ENCODE data around the gene TBRG4.
"Not testable (repeated sequence)": the region's sequence is repeated elsewhere in the genome, so short reads cannot be mapped to it uniquely, and the experiment has no call there.

TBRG4 gene

DNA sequence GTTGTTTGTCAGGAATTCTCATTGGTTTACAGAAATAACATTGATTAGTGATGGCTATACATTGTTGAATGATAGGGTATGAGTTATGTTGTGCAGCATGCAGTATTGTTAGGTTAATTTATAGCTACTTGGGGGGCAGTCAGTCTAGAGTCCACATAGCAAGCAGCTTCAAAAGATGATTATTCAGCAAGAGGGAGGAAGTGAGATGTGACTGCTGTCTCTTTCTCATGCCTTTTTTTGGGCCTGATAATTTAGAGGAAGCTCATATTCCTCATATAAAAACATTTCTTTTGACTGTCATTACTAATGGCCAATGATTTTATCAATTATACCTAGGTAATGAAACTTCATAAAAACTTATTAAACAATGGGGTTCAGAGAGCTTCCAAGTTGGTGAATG, 3.4 kb upstream of the TBRG4 start:
- no peak for DNase-seq

- DNase-seq = not testable (repeated sequence)
Observed at GRCh38 chr7:45114257-45114656, 2.8 kb upstream of the TBRG4 start.

- DNase-seq = no peak
Observed at GRCh38 chr7:45112648-45113047, 1.2 kb upstream of the TBRG4 start.

GRCh38 chr7:45108863-45109262, 2.6 kb downstream of the TBRG4 start:
- DNase-seq = no peak

DNA sequence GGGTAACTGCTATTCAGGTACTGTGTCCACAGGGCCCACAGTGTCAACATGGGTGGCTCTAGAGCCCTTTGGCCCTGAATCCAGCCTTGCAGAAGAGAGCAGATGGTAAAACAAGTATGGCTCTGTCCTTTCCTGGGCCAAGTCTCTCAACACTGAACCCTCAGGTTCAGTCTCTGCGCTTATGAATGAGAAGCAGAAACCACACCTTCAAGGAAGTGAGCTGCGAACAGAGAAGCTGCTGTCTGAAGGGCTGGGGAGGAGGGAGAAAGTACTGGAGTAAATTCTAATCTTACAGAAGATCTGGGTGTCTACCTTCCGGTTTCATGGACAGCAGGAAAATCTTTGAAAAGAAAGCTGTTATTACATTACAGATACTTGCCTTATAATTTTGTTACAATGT, 4.1 kb downstream of the TBRG4 start:
- DNase-seq = no peak

DNA sequence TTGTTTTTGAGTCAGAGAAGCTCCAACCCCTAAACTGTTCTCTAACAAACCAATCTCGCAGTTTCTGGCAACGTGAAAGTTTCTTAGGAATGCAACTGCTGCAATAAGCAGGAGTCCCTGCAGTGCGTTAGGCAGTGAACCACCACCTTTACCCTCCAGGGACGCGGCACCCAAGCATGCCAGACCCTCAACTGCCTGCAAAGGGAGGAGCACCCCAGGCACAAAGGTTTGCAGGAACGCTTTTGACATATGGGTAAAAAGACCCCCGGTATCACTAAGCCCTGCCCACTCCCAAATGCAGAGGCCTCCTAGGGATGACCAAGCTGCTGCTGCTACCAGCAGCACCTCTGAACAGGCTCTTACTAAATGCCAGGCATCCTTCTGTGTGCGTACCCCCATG, 4.7 kb downstream of the TBRG4 start:
- no peak for DNase-seq

GRCh38 chr7:45105588-45106188, 5.8 kb downstream of the TBRG4 start:
- DNase-seq = no peak

- no peak for DNase-seq
Observed at GRCh38 chr7:45104844-45105587, 6.5 kb downstream of the TBRG4 start.

- no peak for DNase-seq
Observed at GRCh38 chr7:45103958-45104843, 7.3 kb downstream of the TBRG4 start.

DNA sequence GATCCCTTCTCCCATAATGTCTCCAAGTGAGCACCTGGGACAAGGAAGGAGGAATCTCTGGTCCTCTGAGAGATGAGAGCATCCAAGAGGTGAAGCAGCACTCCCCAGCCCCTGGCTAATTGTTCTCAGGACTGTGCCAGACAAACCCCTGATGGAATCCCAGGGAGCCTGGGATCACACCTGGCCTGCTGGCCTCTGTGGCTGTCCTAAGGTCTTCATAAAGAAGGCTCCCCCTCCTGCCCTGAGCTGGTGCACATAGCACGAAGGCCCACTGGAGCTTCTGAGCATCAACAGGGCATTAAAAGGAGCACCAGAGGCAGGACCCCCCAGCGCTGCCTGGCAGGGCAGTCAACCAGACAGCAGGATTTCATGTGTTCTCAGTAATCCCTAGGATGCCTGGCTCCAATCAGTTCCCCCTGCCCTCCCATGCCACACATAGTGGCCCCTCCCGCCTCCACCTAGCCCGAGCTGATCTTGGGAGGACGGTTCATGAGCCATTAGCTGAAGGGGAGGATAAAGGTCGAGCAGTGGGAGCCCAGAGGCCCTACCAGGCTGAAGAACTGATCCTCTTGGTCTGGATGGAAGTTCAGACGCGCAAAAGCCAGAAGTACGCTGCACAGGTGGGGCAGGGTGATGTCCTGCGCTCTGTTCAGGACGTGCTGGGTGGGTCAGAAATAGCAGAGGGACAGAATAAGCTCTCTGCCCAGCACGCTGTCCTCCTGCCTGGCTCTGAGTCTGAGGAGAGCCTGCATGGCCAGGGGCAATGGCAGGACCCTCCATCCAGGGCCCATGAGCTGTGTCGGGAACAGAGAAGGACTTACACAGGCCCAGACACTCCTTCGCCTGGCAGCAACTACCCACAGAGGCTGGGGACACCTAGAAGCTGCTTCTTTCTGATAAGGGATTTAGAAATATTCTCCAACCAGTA, 8.4 kb downstream of the TBRG4 start:
- no peak for DNase-seq

GRCh38 chr7:45101748-45102147, 9.7 kb downstream of the TBRG4 start:
- no peak for DNase-seq

DNA sequence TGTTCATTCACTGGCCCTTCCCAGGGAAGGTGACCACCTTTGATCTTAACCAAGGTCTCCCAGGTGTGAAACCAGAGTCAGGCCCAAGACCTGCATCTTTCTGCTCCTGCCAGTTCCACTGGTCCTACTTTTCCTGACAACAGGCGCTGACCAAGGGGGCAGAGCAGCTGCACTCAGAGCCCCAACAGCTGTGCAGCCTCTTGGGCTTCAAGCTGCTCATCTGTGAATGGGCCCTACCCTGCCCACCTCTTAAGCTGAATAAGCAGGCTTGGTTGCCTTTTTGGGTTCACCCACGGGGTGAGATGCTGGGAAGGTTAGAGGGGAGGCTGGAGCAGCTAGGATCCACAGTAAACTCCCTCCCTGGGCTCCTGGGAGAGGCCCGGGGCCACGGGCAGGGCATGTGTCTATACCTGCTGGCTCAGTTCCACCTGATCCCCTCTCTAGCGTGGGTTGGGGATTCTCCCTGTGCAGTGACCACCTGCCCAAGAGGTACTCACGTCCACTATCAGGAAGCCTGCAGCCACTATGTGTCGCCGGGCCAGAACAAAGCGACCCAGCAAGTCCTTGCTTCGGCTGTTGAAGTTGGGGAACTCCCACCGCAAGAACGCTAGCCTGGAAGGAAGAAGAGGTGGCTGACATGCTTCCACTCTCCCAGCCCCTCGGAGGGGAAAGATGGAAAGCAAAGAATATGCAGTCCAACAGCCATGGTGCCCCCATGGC, 10.6 kb downstream of the TBRG4 start:
- no peak for DNase-seq

- DNase-seq = no peak
Observed at GRCh38 chr7:45099891-45100760, 11.4 kb downstream of the TBRG4 start.

GRCh38 chr7:45098983-45099839, 12.3 kb downstream of the TBRG4 start:
- DNase-seq = no peak

- no peak for DNase-seq
Observed at GRCh38 chr7:45092931-45093235, 18.6 kb downstream of the TBRG4 start.

DNA sequence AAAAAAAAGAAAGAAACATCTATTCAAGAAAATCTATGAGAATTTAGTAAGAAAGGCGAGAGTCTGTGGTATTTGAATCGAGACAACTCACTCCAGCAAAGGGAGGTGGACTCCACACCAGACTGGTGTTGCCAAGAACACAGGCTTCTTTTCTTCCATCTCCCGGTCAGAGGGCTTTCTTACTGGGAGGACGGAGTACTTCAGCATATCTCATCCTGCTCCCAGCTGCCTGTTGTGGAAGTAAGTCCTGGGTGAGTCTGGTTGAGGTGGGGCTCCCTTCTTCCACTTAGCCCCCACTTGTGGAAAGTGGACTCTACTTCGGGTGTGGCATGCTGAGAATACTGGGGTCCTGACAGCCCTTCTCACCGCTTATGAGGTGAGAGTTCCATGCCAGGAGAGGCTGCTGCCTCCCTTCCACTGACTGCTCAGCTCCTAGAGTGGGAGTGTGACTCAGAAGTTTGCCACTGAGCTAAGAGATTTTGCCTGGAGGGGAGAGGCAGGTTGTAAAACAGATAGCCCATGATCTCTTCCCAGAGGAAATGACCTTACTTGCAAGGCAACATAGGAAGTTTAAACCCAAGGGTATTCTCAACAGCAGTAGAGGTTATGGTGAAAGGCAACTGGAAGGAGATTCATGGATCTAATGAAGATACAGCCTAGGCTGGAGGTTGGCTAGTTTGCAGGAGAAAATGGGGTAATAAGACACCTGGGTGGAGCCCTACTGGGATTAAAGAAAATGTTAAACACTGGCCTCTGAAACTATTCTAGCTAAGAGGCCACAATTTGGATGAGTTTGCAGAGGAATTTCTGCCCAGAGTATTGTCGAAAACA, 19.2 kb downstream of the TBRG4 start:
- DNase-seq = no peak

DNA sequence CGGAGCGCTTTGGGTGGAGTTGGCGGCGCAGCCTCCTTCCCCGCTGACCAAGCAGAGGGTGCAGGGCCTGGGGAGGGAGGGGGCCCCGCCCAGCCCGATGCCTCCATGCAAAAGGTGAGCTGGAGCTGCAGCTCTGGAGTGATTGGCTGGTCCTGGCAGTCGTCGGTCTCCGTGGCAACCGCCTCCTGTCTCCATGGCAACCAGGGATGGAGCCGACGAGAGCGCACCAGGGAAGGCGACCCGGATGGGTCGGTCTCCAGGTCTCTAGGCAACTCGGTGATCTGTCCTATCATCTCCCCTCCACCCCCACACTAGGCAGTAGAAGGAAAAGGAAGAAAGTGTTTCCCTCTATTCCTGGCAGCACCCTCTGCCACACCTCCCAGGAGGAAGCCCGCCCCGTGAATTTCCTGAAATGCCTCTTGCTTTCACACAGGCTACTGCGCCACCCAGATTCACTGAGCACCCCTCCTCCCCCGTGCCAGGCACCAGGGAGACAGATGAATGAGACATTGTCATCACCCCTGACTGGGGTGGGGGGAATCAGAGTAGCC, 22.1 kb downstream of the TBRG4 start:
- DNase-seq = peak; percentile 63

- DNase-seq = peak; percentile 13
Observed at GRCh38 chr7:45088821-45089340, 22.6 kb downstream of the TBRG4 start, which contains the start of gene NACAD. Gene NACAD (minus strand): TSS chr7:45088969. CDS start chr7:45088894, 75 bp downstream.

Measured in activated naive CD4-positive, alpha-beta T cell treated with Interleukin-2 at 50 U/mL for 16 hours (primary cell).